AG20443 (cell line): Measurements from ENCODE around the gene HACD2.
"Not testable (repeated sequence)": the region's sequence is repeated elsewhere in the genome, so short reads cannot be mapped to it uniquely, and the experiment has no call there.

Source experiments
- DNase-seq: peaks from one replicate; pipeline ENCODE4 v3.0.0; 2012; ENCODE audit warnings: low spot score, mixed read lengths

The HACD2 gene, protein sequence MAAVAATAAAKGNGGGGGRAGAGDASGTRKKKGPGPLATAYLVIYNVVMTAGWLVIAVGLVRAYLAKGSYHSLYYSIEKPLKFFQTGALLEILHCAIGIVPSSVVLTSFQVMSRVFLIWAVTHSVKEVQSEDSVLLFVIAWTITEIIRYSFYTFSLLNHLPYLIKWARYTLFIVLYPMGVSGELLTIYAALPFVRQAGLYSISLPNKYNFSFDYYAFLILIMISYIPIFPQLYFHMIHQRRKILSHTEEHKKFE

DNA sequence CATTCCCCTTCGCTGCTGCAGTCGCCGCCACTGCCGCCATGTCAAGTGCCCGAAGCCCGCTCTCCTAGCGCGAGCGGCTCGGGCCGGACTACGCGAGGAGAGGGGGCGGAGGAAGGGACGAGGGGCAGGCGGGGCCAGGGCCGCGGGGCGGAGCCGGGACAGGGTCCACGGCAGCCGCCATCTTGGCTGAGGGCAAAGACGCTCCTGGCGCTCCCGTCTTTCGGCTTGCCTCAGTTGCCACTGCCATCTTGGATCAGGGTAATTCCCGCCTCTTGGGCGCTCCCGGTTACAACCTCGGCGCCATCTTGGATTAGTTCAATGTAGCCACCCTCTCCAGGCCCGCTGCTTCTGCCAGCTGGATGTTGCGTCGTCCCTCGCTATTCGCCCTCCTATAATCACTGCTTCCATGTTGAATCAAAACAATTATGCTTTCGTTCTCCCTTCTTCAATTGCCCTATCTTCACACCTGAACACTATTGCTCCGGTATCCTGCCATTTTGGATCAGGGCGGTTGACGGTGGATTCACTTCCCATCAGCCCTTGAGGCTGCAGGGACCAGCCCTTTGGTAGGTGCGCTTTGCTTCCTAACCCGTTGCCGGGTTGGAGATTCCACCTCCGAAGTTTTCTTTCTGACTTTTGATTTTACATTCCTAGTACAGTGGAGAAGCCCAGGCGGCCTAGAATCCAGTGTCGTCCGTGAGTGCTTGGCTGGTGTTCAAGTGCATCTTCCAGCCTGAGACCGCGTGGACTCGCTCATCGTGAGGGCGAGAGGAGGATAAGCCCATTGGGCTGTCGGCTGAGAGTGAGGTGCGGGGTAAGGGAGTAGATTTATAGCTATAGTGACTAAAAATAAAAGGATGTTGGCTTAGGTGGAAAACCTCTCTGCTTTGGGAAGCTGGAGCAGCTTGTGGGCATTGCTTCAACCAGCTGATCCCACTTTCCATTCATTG, at the start of gene HACD2:
Gene HACD2 (minus strand): TSS at position 66 of the 950 bp plus-strand sequence. CDS start 26 bp downstream, at position 40.
- peak; percentile 97 for DNase-seq

DNA sequence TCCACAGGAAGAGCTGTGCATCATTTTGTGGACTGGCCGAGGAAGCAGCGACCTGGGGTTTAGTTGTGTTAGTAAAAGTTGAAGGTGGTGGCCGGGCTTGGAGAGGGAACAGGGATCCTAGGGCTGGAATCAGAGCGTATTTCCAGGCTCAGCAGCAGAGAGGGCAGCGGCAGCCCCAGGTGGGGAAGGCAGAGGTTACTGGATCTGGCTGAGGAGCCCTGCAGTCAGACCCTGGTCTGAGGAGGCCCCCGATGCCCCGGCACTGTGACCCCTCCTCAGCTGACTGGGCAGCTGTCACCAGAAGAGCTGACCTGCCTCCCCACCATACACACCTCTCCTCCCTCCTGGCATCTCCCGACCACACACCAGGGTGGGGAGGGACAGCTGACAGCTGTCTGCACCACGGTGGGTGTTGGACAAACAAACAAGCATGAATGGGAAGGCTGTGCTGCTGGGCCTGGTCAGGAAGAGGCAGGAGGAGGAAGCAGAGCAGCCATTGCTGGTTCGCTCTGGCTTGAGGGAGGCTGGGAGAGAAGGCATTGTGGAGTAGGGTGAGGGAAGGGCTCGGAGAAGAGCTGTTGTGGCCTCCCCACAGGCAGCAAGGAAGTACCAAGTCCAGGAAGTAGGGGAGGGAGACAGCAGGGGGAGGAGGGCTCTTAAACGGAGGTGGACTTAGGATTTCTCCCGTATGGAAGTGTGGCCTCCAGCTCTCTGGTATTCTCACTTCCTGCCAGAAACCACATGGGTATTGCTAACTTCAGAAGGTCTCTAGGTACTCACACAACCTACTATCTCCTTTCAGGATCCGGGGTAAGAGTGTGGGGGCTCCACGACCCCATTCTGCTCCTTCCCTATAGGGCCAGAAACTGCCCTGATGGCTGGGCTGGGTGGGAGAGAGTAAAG, 49.5 kb upstream of the HACD2 start:
- DNase-seq = no peak

DNA sequence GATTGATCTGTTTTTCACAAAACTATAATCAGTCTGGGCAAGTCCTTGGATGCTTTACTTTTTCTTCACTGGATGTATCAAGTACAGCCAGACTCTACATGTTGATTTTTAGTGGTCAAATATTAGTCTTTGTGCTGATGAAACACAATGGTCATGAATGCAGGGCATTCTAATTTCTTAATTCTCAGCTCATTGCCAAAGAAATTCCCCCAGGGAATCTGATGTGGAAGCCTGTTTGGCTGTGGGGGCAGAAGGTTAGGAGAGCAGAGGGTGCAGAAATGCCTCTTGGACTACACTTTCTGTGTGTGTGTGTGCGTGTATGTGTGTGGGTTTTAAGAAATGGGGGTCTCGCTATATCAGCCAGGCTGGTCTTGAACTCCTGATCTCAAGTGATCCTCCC, 48.7 kb upstream of the HACD2 start:
- DNase-seq = no peak

DNA sequence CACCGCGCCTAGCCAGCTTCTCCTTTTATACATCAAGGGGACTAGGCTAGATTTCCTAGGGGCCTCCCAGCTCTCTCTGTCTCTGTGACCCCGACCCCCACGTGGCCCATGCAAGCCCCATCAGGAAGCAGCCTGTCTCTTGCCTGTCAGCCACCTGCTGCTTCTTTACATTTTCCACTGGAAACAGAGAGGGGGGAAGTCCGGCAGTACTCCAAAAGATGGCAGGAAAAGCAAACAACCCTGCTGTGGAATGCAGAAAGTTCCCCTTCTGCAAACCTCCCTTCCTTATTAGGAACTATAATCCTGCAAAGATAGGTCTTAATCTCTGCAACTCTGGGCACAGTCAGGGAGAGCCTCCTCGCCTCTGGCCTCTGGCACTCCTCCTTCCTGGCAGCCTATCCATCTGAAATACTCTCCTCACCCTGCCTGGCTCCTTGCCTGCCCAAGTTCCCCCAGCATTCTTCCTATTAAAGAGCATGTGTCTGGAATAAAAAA, 47.4 kb upstream of the HACD2 start:
- DNase-seq = peak; percentile 58

DNA sequence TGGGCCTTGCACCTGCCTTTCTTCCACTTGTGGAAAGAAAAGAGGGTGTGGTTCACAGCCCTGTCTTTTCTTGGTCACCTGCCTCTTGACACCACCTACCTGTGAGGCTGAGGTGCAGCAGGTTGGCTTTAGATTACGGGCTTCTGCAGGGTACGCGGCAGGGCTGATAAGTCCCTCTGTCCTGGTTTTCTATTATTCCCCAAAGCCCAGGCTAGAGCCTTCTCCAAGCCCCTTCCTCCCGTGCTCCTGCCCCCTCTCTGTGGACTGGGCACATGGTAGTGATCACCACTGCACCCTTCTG, 44.8 kb upstream of the HACD2 start:
- no peak for DNase-seq

DNA sequence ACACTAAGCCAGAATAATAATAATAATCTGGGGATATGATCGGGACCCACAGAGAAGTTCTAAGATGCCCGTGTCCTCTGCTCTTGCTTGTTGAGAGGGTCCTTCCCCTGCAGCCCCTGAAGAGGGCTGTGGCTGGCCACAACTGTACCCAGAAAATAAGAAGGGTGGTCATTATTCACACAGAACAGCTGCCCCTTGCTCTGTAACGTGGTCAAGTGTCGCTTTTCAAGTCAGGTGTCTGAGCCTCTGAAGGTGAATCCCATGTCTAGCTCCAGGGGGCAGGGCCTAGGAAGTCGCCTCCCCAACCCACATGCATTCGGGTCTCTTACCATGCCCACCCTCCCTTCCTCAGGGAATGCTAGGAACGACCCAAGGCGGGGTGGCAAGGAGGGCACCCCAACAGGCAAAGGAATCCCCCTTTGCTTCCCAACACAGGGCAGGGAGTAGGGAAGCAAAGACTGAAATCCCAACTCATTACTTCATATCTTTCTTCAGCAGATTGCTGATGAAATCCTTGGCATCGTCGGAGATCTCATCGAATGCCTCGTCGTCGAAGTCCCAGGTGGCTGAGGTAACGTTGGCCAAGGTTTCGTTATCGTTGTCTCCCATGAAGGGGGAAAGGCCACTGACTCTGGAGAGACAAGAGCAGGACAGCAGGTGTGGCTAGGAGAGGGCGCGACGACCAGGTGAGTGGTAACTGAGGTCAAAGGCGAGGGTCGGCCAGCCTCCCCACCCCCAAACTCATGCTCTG, 44.3 kb upstream of the HACD2 start:
- no peak for DNase-seq

DNA sequence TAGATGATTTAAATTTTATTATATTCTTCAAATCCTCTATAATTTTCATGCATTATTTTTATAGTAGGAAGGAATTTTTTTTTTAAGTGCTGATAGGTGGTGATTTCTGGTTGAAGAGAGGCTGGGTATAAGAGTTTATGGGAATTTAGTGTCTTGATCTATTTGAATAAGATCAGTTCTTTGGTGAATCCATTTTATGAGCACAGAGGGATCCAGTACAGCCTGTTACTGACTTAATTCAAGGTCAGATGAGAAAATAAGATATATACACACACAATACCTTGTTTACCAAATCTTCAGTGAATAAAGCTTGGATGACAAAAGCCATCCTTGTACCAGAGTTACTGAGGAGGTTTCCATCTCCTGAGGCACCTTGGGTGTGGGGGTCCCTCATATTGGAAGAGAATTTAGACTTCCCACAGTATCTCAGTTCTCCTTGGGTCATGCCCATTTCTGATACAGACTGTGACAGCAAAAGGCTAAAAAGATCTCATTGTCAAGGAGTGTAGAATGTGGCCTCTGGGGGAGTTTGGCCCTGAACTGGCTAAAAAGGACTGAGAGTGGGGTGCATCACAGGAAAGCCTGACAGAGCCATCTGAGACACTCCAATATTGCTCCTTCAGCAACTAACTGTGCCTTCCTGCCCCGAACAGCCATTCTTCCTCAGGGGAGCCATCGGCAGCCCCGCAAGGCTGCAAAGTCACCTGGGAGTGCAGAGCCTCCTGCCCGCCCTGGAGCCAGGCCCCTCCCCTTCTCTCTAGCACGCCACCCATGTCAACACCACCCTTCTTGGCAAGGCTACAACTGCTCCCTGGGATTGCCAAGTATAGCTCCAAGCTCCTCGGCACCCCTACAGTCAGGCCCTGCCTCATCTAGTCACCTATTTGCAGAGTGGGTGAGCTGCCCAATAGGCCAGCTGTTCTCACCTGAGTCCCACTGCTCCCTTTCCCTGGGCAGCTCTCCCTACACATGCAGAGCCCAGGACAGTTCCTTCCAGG, 43.1 kb upstream of the HACD2 start:
- DNase-seq = no peak

DNA sequence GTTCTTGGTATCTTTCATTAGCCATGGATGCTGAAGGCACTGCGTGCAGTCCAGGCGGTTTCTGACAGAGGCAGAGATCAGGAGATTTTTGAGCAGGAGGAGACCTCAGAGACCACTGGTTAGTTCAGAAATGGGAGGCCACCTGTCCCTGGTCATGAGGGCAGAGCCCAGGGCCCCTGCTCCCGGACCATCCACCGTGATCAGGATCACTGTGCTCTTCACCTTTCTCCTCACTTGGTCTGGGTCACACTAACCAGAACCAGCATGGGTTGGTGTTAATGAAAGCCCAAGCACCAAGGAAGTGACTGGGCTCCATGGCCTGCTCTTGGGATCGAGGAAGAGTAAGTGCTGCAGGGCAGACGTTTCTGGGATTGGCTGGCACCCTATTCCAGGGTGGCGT, 42.0 kb upstream of the HACD2 start:
- DNase-seq = no peak

DNA sequence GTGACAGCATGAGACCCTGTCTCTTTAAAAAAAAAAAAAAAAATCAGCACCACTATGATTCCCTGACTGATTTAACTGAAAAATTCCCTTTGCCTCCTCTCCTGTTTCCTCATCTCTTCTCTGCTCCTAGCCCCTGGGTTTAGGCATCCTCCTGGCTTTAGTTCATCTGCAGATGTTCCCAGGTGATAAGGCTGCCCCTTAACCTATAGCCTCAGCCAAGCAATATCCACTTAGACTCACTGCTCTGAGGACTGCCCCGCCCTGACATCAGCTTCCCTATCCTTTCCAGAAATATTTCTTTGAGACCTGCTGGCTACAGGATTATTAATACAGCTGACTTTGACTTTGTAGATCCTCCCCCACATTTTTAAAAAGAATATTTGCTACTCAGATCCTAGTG, 39.4 kb upstream of the HACD2 start:
- no peak for DNase-seq

DNA sequence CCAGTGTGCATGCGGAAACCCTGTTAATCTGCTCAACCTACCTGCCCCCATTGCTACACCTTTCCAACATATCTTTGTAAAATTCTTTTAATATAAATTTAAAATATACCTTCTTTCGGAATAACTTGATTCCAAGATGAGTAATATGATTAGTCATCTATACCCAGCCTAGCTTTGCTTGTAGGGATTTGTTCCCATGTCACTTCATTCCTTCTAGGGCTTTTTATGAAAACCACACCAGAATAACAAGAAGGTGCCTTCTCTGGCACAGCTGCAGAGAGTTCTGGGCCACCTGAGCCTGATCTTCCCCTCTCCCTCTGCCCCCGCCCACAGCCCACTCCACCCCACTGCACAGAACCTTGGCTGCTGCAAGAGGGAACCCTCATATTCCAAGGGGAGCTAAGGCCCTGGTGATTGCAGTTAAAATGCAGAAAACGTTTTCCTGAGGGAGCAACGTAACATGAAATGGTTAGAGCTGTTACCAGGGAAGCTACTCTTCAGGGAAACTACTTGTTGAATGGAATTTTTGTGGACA, 38.6 kb upstream of the HACD2 start:
- no peak for DNase-seq

DNA sequence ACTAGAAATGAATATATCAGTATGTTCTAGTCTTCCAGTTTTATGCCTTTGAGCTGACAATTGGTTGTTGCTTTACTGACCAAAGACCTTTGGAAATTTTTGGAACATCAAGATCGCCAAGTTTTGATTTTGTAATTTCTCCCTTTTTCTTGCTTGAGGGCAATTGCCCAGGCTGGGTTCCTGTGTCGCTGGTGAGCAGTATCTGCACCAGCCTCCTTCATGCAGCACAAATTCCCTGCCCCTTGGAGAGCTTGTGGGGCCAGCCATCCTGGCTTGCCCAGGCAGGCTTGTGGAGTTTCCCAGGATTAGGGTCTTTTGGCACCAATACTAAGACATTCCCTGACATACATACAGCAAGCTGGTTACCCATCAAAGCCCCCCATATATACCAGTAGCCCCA, 37.9 kb upstream of the HACD2 start:
- no peak for DNase-seq

DNA sequence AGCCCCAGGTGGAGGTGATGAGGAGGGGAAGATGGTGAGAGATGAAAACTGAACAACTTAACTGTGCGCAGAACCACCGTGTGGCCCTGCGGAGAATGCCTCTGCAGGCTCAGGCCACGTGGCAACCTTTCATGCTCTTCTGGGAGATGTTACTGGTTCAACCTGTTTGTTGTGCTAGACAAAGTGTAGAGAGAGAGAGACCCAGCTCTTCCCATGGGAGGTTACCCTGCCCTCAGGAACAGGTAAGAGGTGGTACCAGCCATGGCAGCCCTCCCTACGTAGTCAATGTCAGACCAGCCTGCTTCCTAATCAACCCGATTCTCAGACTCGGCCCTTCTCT, 37.0 kb upstream of the HACD2 start:
- DNase-seq = no peak

DNA sequence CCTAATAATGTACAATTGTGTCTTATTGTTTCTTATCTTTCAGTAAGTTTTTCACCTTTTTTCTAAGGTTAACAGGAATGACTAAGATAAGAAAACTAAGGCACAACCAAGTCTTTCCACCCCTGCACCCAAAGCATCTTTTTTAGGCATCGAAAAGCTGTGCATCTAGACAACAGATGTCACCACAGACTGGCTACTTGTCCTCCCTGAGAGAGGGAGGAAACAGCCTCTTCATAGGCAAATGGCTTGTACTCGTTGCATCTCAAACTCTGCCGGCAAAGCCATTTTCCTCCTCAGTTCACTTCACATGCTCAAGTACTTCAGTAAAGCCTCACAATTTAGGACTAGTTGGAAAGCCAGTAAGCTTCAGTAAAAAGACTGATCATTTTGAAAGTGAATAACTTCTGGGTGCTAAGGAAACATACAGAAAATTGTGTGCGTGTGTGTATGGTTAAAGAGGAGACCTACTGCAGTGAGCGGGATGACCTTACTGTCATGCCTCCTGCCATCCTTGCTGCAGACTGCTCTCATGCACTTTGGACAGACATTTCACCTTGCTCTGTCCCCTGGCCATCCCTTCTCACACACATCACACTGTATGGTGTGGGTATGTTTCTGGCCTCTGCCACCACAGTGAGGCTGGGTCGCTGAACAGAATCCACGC, 36.5 kb upstream of the HACD2 start:
- DNase-seq = no peak

DNA sequence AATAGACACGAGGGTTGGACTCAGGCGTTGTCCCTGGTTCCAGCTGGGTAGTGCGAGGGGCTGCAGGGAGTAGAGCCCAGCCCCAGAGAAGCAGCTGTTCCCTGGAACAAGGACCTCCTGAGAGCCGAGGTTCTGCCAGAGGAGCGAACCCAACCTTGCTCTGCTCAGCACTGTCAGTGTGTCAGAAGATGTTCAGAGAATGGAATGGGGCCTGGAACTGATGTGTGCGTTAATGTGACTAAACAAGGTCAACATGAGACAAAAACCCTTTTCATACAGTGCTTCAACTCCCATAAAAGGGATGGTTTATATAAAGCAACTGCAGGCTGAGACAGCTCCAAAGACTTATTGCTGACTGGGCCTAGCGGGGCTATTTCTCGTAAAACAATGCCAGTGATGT, 35.5 kb upstream of the HACD2 start:
- DNase-seq = no peak

DNA sequence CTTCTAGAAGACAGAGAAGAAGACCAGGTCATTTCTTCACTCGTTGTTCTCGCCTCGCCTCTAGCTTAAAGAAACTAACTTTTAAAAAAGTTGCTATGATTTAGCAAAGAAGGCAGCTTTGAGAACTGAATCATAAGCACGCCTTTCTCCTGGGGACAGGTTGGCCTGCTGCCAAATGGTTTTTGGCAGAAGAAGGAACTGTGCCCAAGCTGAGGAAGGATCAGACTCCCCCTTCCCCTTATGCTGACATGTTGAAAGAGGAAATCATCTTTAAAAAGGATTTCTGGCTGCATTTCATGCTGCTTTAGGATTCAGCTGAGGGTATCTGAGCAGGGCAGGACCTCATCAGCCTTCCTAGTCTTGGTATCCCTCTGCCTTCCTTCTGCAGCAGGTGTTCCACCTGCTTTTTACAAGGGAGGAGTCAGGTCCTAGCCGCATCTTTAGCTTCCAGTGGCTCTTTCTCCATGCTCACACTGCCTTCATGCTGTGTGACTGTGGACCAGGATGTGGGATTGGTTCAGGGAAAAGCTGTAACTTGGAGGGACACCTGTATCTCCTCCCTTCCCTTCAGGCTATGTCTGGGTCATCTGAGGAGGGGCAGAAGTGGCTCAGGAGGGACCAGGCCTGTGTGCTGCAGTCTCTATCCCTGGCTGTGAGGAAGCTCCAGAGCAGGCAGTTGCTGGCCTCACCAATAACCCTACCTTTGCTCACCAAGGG, 34.1 kb upstream of the HACD2 start:
- peak; percentile 55 for DNase-seq

DNA sequence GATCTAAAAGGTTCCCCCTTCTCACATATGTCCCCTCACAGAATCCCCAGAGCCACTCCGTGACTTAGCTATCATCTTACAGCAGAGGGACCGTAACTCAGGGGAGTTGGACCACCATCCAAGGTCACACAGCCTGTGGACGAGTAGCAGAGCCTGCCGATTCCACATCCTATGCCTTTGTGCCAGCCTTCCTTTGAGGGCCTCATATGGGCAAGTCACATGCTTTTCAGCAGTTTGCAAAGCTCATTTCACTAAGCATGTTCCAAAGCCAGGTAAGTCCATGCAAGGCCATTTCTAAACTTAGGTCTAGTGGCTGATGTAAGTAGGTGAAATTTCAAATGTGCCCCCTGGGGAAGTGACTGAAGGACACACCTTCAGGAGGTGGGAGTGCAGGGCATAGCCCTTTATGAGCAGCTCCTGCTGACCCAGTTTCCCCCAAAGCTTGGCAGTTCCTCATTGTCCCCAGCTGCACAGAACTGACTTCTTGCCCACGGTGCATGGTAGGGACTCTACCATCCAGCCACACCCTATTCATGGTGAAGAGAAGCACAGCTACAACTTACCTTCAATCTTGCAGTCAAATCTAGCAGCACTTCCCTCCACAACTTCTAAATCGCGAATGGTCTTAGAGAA, 33.3 kb upstream of the HACD2 start:
- DNase-seq = no peak

DNA sequence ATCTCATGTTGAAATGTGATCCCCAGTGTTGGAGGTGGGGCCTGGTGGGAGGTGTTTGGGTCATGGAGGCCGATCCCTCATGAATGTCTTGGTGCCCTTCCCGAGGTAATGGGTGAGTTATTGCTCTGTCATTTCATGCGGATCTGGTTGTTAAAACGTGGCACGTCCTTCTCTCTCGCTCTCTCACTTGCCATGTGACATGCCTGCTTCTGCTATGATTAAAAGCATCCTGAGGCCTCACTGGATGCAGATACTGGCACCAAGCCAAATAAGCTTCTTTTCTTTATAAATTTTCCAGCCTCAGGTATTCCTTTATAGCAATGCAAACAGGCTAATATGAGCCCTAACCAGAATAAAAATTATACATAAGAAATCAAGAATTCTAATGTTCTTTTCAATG, 31.7 kb upstream of the HACD2 start:
- DNase-seq = no peak

DNA sequence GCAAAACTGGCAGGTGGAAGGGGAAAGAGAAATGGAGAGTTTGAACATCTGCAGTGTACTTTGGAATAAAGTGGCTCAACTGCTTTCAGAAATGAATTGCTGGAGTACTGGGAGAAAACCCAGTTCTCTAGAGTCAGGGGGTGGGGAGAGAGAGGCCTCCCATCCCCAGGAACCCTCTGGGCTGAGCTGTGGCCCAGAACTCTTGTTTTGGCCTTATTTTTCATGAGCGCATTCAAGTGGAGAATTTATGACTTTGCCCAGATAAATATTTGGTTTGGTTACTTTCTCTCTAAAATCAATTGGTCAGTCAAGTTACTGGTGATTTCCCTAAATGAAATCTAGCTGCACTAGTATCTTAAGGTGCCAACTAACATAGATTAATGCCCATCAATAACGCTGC, 28.7 kb upstream of the HACD2 start:
- DNase-seq = no peak

DNA sequence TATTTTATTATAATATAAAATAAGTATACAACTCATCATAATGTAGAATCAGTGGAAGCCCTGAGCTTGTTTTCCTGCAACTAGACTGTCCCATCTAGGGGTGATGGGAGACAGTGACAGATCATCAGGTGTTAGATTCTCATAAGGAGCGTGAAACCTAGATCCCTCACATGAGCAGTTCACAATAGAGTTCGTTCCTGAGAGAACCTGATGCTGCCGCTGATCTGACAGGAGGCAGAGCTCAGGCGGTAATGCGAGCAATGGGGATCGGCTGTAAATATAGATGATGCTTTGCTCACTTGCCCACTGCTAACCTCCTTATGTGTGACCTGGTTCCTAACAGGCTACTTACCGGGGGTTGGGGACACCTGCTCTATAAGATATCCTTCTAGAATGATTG, 26.8 kb upstream of the HACD2 start:
- not testable (repeated sequence) for DNase-seq
